HL-60 (cell line): ENCODE measurements around the gene ZNF490.

ENCODE experiments used
- DNase-seq, 2 experiments: peaks; one replicate each; pipeline ENCODE4 v3.0.0-alpha.2; 2010 to 2020; ENCODE audit warnings: low read depth in 1 of 2, low spot score in 1 of 2
- H3K27ac ChIP-seq: fragments of 250-450 bp; sonication (Bioruptor Pico); replicated peaks from 2 replicates; pipeline ENCODE4 v1.5.1; 2020; ENCODE audit warnings: mild to moderate bottlenecking, moderate library complexity
- H3K27me3 ChIP-seq: fragments of 250-450 bp; sonication (Bioruptor Pico); 2 replicates; pipeline ENCODE4 v1.5.1; 2021; ENCODE audit warnings: mild to moderate bottlenecking, moderate library complexity; ENCODE audit not compliant: insufficient read depth, poor library complexity, severe bottlenecking
- H3K4me3 ChIP-seq: replicated peaks from 2 replicates; pipeline ENCODE4 v1.5.1; 2011; ENCODE audit warnings: mild to moderate bottlenecking, control low read depth, low read length; ENCODE audit not compliant: insufficient read depth
- CTCF ChIP-seq: IDR thresholded peaks from one replicate; pipeline ENCODE4 v1.5.1; 2011; ENCODE audit warnings: low read length, control low read depth, inconsistent platforms; ENCODE audit not compliant: insufficient read depth
- GABPA ChIP-seq: IDR thresholded peaks from 2 replicates; pipeline ENCODE4 v1.6.1; 2012; ENCODE audit warnings: low read depth
- POLR2AphosphoS5 ChIP-seq: IDR thresholded peaks from 2 replicates; pipeline ENCODE4 v1.6.1; 2012; ENCODE audit warnings: low read depth
- REST ChIP-seq: IDR thresholded peaks from 2 replicates; pipeline ENCODE4 v1.6.1; 2012; ENCODE audit warnings: low read depth; ENCODE audit not compliant: insufficient replicate concordance
- SPI1 ChIP-seq: IDR thresholded peaks from 2 replicates; pipeline ENCODE4 v1.6.1; 2012; ENCODE audit warnings: low read depth, mild to moderate bottlenecking, borderline replicate concordance

ZNF490 gene

GRCh38 chr19:12546903-12547302, 63.7 kb downstream of the ZNF490 start:
- Histone ChIP-seq H3K27me3 (no peaks in the 10 kb centered on the region), H3K4me3 (no peak overlapping the region), H3K27ac (no peak overlapping the region)
- DNase-seq: no peak
- TF ChIP-seq CTCF (no peak), POLR2AphosphoS5 (no peak), REST (no peak), SPI1 (no peak), GABPA (no peak)

- Histone ChIP-seq H3K27ac (no peak overlapping the region), H3K27me3 (no peaks in the 10 kb centered on the region), H3K4me3 (no peak overlapping the region)
- no peak for TF ChIP-seq CTCF
- DNase-seq: no peak
Measured at GRCh38 chr19:12546068-12546467, 64.5 kb downstream of the ZNF490 start.

GRCh38 chr19:12545267-12545666, 65.3 kb downstream of the ZNF490 start:
- H3K27me3 ChIP-seq: no peaks in the 10 kb centered on the region
- DNase-seq: no peak
- TF ChIP-seq GABPA (no peak), CTCF (no peak), SPI1 (no peak), POLR2AphosphoS5 (no peak), REST (no peak)
- no peak overlapping the region for H3K27ac ChIP-seq
- no peak overlapping the region for H3K4me3 ChIP-seq

DNA sequence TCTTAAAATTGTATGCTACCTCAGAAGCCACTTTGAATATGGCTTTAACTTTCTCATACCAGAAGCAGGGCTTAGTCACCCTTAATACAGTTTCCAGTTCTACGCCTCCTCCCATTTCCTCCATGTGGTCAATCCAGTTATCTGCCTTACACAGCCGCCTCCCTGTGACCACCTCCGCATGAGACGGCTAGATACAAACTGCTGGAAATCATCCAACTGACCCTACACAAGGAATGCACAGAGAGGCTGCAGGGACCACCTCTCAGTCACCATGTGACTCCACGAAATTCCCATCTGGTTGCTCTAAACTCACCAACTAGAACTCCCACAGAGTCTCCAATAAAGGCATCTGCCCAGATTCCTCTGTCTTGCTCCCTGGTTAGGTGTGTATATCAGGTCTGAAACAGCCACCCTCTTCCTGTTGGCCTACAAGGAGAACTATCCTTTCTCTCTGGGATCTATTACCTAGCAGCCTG, 66.2 kb downstream of the ZNF490 start:
- TF ChIP-seq SPI1 (no peak), REST (no peak), POLR2AphosphoS5 (no peak), CTCF (no peak), GABPA (no peak)
- Histone ChIP-seq H3K27me3 (no peaks in the 10 kb centered on the region), H3K27ac (no peak overlapping the region), H3K4me3 (no peak overlapping the region)
- DNase-seq: no peak
